ENCODE measurements around the gene HLA-DQA1. TPM values are rescaled to one million over a fixed set of nuclear protein-coding genes. Genes with fewer than 3 reads are reported as not detected.

Gene HLA-DQA1
- total RNA-seq, 1 experiment from 2014 or later: not detected

GRCh38 chr6:32624565-32624964, 12.6 kb upstream of the HLA-DQA1 start:
- no peak for DNase-seq

GRCh38 chr6:32625137-32625536, 12.1 kb upstream of the HLA-DQA1 start:
- no peaks in the 10 kb centered on the region for H3K9me3 ChIP-seq
- no peak for TF ChIP-seq CTCF (IDR thresholded peaks at IDR 0.05; ENCODE audit: insufficient read depth in 1 of 2, low read depth in 1 of 2, low read length in 1 of 2, severe bottlenecking in 1 of 2, unreplicated experiment in 1 of 2)
- intact Hi-C loops (cut with micrococcal nuclease; ENCODE audit: unreplicated experiment): no loop called here
- peaks cover 5% of the 10 kb centered on the region for H3K27me3 Mint-ChIP-seq (ENCODE audit: insufficient read depth, unreplicated experiment)
- ChIA-PET CTCF (no interaction called here), POLR2A (no interaction called here)
- no peaks in the 10 kb centered on the region for H3K36me3 ChIP-seq (ENCODE audit: control insufficient read depth, insufficient read depth, low read length)
- no peaks in the 10 kb centered on the region for H3K4me1 Mint-ChIP-seq (ENCODE audit: low read depth, unreplicated experiment)
- H3K4me3 ChIP-seq (ENCODE audit: low read depth, low read length): no peak overlapping the region
- H3K4me3 Mint-ChIP-seq (ENCODE audit: unreplicated experiment): no peak overlapping the region
- no peak overlapping the region for H3K27ac Mint-ChIP-seq (ENCODE audit: unreplicated experiment)
- DNase-seq: no peak
- no peaks in the 10 kb centered on the region for H3K9me3 Mint-ChIP-seq (ENCODE audit: unreplicated experiment)
- no TSS peak for BruUV-seq (replicated peaks)
- H3K4me1 ChIP-seq: no peaks in the 10 kb centered on the region
- no peaks in the 10 kb centered on the region for H3K36me3 Mint-ChIP-seq (ENCODE audit: insufficient read depth, unreplicated experiment)
- no peaks in the 10 kb centered on the region for H3K27me3 ChIP-seq (replicated peaks; ENCODE audit: control insufficient read depth, insufficient read depth, low read length)

More at GRCh38 chr6:32624565-32624964, 12.6 kb upstream of the HLA-DQA1 start:
- no peaks in the 10 kb centered on the region for H3K9me3 ChIP-seq
- H3K4me1 ChIP-seq: no peaks in the 10 kb centered on the region
- intact Hi-C loops (cut with micrococcal nuclease; ENCODE audit: unreplicated experiment): no loop called here
- no TSS peak for BruUV-seq (replicated peaks)
- Mint-ChIP-seq H3K4me1 (ENCODE audit: low read depth, unreplicated experiment) (no peaks in the 10 kb centered on the region), H3K36me3 (ENCODE audit: insufficient read depth, unreplicated experiment) (no peaks in the 10 kb centered on the region), H3K27me3 (ENCODE audit: insufficient read depth, unreplicated experiment) (peaks cover 5% of the 10 kb centered on the region), H3K9me3 (ENCODE audit: unreplicated experiment) (no peaks in the 10 kb centered on the region), H3K27ac (ENCODE audit: unreplicated experiment) (no peak overlapping the region), H3K4me3 (ENCODE audit: unreplicated experiment) (no peak overlapping the region)
- H3K27me3 ChIP-seq (replicated peaks; ENCODE audit: control insufficient read depth, insufficient read depth, low read length): no peaks in the 10 kb centered on the region
- no peaks in the 10 kb centered on the region for H3K36me3 ChIP-seq (ENCODE audit: control insufficient read depth, insufficient read depth, low read length)
- CTCF ChIA-PET: no interaction called here
- POLR2A ChIA-PET: no interaction called here
- TF ChIP-seq CTCF (IDR thresholded peaks at IDR 0.05; ENCODE audit: insufficient read depth in 1 of 2, low read depth in 1 of 2, low read length in 1 of 2, severe bottlenecking in 1 of 2, unreplicated experiment in 1 of 2): no peak
- no peak overlapping the region for H3K4me3 ChIP-seq (ENCODE audit: low read depth, low read length)

- Mint-ChIP-seq H3K36me3 (ENCODE audit: insufficient read depth, unreplicated experiment) (no peaks in the 10 kb centered on the region), H3K4me1 (ENCODE audit: low read depth, unreplicated experiment) (no peaks in the 10 kb centered on the region), H3K27ac (ENCODE audit: unreplicated experiment) (no peak overlapping the region), H3K4me3 (ENCODE audit: unreplicated experiment) (no peak overlapping the region), H3K27me3 (ENCODE audit: insufficient read depth, unreplicated experiment) (peaks cover 5% of the 10 kb centered on the region), H3K9me3 (ENCODE audit: unreplicated experiment) (no peaks in the 10 kb centered on the region)
- ChIA-PET POLR2A (no interaction called here), CTCF (no interaction called here)
- Histone ChIP-seq H3K9me3 (no peaks in the 10 kb centered on the region), H3K27me3 (replicated peaks; ENCODE audit: control insufficient read depth, insufficient read depth, low read length) (no peaks in the 10 kb centered on the region), H3K36me3 (ENCODE audit: control insufficient read depth, insufficient read depth, low read length) (no peaks in the 10 kb centered on the region), H3K4me3 (ENCODE audit: low read depth, low read length) (no peak overlapping the region), H3K4me1 (no peaks in the 10 kb centered on the region)
- no peak for DNase-seq
- intact Hi-C loops (cut with micrococcal nuclease; ENCODE audit: unreplicated experiment): no loop called here
- no peak for TF ChIP-seq CTCF (IDR thresholded peaks at IDR 0.05; ENCODE audit: insufficient read depth in 1 of 2, low read depth in 1 of 2, low read length in 1 of 2, severe bottlenecking in 1 of 2, unreplicated experiment in 1 of 2)
- no TSS peak for BruUV-seq (replicated peaks)
These were observed 10.0 kb upstream of the HLA-DQA1 start for GRCh38 chr6:32627249-32627648.

Measured in Caco-2 (cell line).